Tibial nerve (tissue), 4 donors: ENCODE data around the gene HECW1.

ENCODE experiments used
- CTCF ChIP-seq, 5 experiments: fragments of 200-600 bp in 3 of 5; fragments of 450-650 bp in 2 of 5; sonication (generic) in 3 of 5; IDR thresholded peaks; one replicate each; pipeline ENCODE4 v1.5.1; 2016 to 2019; ENCODE audit warnings: antibody characterized with exemption in 5 of 5, mild to moderate bottlenecking in 3 of 5, moderate library complexity in 2 of 5
- EP300 ChIP-seq, 2 donors: sonication (generic); formaldehyde crosslinking; IDR thresholded peaks; one replicate each; pipeline ENCODE4 v1.6.1; 2017; ENCODE audit warnings: antibody characterized with exemption in 2 of 2, mild to moderate bottlenecking in 1 of 2
- POLR2A ChIP-seq, 2 donors: fragments of 450-650 bp; IDR thresholded peaks; one replicate each; pipeline ENCODE4 v1.6.1; 2017; ENCODE audit warnings: antibody characterized with exemption in 2 of 2, mild to moderate bottlenecking in 2 of 2, moderate library complexity in 2 of 2

- TF ChIP-seq CTCF (IDR thresholded peaks at IDR 0.05): no peak
- TF ChIP-seq POLR2A (IDR thresholded peaks at IDR 0.05): no peak
- TF ChIP-seq EP300 (IDR thresholded peaks at IDR 0.05): no peak
Measured at GRCh38 chr7:43281268-43281667, 168.8 kb downstream of the HECW1 start.
